GM21717 (cell line): ENCODE data around the gene STK38L.
A peak's percentile ranks its signal among the peaks of the same experiment; 100 is the strongest.
"Not testable (repeated sequence)": the region's sequence is repeated elsewhere in the genome, so short reads cannot be mapped to it uniquely, and the experiment has no call there.

Source experiments
- ATAC-seq: cut with Tn5 transposase; IDR thresholded peaks from one replicate; pipeline ENCODE4 v1.9.1; 2021; ENCODE audit warnings: mild to moderate bottlenecking, moderate library complexity; ENCODE audit not compliant: unreplicated experiment

Gene STK38L

GRCh38 chr12:27226407-27226929 lies 17.6 kb upstream of the STK38L start:
- no peak for ATAC-seq

GRCh38 chr12:27229367-27229766 lies 14.7 kb upstream of the STK38L start:
- ATAC-seq, result no peak

- not testable (repeated sequence) for ATAC-seq
Measured at GRCh38 chr12:27231374-27231773, 12.7 kb upstream of the STK38L start.

- ATAC-seq, result no peak
Measured at GRCh38 chr12:27233814-27234213, 10.3 kb upstream of the STK38L start.

GRCh38 chr12:27236498-27236897 lies 7.6 kb upstream of the STK38L start:
- ATAC-seq, result no peak

GRCh38 chr12:27237790-27238771 lies 6.0 kb upstream of the STK38L start:
- ATAC-seq, result peak; percentile 63

GRCh38 chr12:27243006-27243405 lies 1.1 kb upstream of the STK38L start:
- ATAC-seq, result no peak

GRCh38 chr12:27244689-27245488 lies 803 bp downstream of the STK38L start:
- ATAC-seq, result no peak

- no peak for ATAC-seq
Measured at GRCh38 chr12:27246141-27246540, 2.1 kb downstream of the STK38L start.

- no peak for ATAC-seq
Measured at GRCh38 chr12:27246774-27247173, 2.7 kb downstream of the STK38L start.

GRCh38 chr12:27252934-27253333 lies 8.8 kb downstream of the STK38L start:
- no peak for ATAC-seq

GRCh38 chr12:27253347-27253746 lies 9.3 kb downstream of the STK38L start:
- no peak for ATAC-seq

- ATAC-seq, result no peak
Measured at GRCh38 chr12:27255806-27256205, 11.7 kb downstream of the STK38L start.

GRCh38 chr12:27257104-27257843 lies 13.2 kb downstream of the STK38L start:
- ATAC-seq, result no peak

- ATAC-seq, result no peak
Measured at GRCh38 chr12:27260746-27261145, 16.7 kb downstream of the STK38L start.

GRCh38 chr12:27261866-27262265 lies 17.8 kb downstream of the STK38L start:
- ATAC-seq, result no peak

- ATAC-seq, result no peak
Measured at GRCh38 chr12:27270148-27270547, 26.1 kb downstream of the STK38L start.

GRCh38 chr12:27271206-27271605 lies 27.1 kb downstream of the STK38L start:
- ATAC-seq, result no peak

GRCh38 chr12:27272373-27273028 lies 28.4 kb downstream of the STK38L start:
- ATAC-seq, result no peak

- ATAC-seq, result no peak
Measured at GRCh38 chr12:27273114-27273513, 29.0 kb downstream of the STK38L start.
